AG09309 (cell line): Measurements from ENCODE around the gene HMG20A.

ENCODE experiments used
- DNase-seq: peaks from one replicate; pipeline ENCODE4 v3.0.0-alpha.2; 2010; ENCODE audit warnings: low read depth
- H3K4me3 ChIP-seq: 2 replicates; pipeline ENCODE4 v1.5.1; 2011; ENCODE audit warnings: mild to moderate bottlenecking, low read depth, low read length, moderate library complexity; ENCODE audit not compliant: control insufficient read depth
- TF ChIP-seq, protein P1 (sequence below): IDR thresholded peaks from 2 replicates; pipeline ENCODE4 v1.5.1; 2011; ENCODE audit warnings: mild to moderate bottlenecking, low read depth, low read length, inconsistent platforms; ENCODE audit not compliant: insufficient read depth, control insufficient read depth; ENCODE audit errors: missing control alignments

Gene HMG20A

DNA sequence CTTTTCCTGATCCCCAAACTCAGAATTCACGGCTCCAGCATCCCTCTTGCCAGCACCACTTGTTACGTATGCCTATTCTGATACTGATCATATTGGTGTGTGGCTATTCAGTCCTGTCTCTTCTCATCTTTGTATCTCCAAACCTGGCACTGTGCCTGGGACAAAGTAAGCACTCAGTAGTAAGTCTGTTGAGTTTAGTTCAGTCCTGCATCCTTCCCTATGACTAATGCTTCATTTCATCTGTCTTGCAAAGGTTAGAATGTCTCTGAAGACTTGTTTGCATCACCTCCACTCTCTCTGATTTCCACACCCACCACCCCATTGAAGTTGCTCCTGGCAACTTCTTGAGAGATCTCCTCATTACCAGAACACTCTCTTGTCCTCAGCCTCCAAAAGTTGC lies 80.3 kb downstream of the HMG20A start:
- no peak for DNase-seq
- H3K4me3 ChIP-seq = no peak overlapping the region
- TF ChIP-seq, protein P1, sequence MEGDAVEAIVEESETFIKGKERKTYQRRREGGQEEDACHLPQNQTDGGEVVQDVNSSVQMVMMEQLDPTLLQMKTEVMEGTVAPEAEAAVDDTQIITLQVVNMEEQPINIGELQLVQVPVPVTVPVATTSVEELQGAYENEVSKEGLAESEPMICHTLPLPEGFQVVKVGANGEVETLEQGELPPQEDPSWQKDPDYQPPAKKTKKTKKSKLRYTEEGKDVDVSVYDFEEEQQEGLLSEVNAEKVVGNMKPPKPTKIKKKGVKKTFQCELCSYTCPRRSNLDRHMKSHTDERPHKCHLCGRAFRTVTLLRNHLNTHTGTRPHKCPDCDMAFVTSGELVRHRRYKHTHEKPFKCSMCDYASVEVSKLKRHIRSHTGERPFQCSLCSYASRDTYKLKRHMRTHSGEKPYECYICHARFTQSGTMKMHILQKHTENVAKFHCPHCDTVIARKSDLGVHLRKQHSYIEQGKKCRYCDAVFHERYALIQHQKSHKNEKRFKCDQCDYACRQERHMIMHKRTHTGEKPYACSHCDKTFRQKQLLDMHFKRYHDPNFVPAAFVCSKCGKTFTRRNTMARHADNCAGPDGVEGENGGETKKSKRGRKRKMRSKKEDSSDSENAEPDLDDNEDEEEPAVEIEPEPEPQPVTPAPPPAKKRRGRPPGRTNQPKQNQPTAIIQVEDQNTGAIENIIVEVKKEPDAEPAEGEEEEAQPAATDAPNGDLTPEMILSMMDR = no peak

DNA sequence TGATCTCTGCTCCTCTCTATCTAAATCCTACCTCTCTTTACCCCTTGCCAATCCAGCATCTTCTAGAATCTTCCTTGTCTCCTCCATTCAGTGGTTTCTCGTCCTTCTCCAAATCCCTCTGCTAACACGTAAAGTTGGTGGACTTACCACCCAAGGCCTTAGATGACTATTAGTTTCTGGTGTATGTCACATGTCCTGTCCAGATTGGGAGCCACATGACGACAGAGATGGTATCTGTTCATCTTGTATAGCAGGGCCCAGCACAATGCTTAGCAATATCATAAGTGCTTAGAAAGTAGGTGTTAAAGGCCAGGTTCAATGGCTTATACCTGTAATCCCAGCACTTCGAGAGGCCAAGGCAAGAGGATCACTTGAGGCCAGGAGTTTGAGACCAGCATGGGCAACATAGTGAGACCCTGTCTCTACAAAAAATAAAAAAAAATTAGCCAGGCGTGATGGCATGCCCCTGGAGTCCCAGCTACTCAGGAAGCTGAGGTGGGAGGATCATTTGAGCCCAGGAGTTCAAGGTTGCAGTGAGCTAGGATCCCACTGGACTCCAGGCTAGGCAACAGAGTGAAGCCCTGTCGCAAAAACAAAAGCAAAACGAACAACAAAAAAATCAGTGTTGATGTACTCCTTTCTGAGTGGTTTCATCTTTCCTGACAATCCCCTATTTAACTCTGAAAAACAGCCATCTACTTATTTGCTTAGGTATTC lies 81.8 kb downstream of the HMG20A start:
- DNase-seq = no peak
- no peak overlapping the region for H3K4me3 ChIP-seq
- TF ChIP-seq, protein P1 = no peak

DNA sequence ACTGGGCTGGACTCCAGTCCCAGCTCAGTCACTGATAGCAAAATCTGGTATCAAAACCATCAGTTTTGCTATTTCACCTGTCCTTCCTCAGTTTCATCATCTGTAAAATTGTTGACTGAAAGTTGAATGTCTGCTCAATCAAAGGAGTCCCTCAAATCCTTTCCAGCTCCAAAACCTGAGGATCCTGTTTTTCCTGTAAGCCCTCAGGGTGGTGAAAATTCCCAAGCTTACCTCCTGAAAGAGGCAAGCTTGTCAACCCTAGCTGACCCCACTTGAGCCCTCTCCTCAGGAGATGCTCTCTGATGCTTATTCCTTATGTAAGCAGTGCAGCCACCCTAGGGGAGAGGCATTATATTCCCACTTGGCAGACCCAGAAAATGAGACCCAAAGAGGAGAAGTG lies 82.6 kb downstream of the HMG20A start:
- DNase-seq = no peak
- TF ChIP-seq, protein P1 = no peak
- no peak overlapping the region for H3K4me3 ChIP-seq

DNA sequence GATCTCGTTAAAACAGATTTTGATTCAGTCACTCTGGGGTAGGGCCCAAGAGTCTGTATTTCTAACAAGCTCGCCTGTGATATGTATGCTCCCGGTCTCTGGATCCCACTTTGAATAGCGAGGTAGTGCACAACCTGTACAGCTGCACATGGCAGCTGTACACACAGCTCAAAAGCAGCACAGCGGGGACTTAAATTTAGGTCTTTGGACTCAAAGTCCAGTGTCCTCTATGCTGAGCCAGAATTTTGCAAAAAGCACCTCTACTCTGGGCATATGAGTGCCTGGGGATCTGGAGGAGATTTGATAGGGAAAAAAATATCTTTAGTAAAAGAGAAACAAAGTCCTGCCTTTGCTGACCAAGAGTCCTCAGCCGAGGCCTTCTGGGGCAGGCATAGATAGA lies 83.1 kb downstream of the HMG20A start:
- TF ChIP-seq, protein P1 = no peak
- DNase-seq = no peak
- no peak overlapping the region for H3K4me3 ChIP-seq

DNA sequence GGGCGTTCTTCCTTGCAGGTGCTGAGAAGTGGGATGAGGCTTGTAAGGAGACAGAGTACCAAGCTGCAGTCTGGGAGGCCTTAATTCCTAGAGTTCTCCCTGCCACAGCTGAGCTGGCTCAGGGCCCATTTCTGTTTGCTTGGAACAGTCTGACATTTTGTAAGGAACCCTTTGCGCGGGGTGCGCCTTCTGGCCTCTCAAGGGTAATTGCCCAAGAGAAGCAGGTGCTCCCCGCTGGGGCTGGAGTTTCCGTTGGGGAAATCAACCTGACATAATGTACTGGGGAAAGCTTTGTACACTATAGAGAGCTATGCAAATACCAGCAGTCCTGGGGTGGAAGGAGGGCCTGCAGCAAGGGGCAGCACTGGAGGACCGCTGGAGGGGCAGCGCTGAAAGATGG lies 83.6 kb downstream of the HMG20A start:
- no peak for DNase-seq
- H3K4me3 ChIP-seq = no peak overlapping the region
- TF ChIP-seq, protein P1 = no peak

DNA sequence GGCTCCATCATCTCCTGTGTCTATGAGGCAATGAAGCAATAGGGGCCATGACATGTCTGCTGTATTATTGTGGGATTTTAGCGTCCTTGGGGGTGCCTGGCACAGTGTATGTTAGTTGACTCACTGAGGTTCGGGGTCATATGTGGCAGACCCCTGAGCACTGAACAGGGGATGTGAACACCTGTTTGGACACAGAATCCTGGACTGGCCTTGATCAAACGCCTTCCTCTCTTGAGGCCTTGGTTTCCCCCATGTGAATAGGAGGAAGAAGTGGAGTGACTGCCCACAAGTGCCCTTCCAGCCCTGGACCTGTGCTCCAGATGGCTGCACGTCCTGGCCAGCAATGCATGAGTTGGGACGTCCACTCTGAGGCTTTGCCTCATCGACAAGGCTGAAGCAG lies 84.2 kb downstream of the HMG20A start:
- no peak overlapping the region for H3K4me3 ChIP-seq
- TF ChIP-seq, protein P1 = no peak
- DNase-seq = no peak
